NCI-H1092 treated with DMSO at 0.1 percent for 48 hours (cell line): ENCODE measurements around the gene ZNF581.

Experiments
- DNase-seq: peaks from one replicate; lab custom pipeline; 2025; lab: John Stamatoyannopoulos, UW

The ZNF581 gene

DNA sequence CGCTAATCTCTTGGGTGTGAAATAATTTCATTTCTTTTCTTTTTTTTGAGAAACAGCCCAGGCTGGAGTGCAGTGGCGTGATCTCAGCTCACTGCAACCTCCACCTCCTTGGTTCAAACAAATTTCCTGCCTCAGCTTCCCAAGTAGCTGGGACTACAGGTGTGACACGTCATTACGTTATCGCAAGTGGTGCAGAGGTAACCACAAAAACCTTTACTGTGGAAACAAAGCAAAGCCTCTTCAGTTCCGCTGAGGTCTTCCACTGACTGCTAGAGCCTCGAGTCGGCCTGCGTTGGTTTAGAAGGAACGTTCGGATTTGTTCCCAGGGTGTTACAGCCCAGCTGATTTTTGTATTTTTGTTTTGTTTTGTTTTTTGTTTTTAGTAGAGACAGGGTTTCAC is 17.1 kb upstream of the ZNF581 start:
- DNase-seq = no peak

DNA sequence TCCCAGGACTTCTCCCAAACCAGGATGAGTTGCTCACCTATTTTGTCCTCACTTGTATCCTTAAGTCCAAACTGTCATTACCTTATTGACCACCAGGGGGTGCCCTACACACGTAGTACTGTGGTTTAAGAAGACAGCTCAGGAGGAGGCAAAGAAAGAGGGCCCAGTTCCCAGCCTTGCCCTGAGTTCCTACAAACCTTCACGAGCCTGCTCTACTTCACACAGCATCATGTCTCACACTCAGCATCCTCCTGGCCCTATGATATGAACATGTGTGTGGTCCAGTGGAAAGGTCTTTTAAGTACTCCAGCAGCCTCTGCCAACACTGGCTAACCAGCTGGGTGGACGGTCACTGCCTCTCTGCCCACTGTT is 11.0 kb upstream of the ZNF581 start:
- DNase-seq = peak; percentile 81

DNA sequence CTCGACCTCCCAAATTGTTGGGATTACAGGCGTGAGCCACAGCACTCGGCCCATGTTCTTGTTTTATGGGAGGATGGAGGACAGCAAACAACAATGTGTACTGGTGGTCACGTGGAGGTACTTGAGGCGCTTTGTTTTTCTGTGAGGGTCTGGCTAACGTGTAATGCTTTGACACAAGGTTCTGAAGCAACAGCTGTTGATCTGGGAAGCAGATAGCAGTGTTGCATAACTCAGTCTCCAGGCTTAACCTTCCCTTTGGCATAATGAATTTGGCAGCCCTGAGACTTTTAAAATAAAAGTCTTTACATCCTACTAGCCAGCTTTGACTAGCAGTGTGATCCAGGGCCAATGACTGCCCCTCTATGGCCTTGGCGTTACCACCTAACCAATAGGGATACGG is 9.6 kb upstream of the ZNF581 start:
- DNase-seq = no peak

DNA sequence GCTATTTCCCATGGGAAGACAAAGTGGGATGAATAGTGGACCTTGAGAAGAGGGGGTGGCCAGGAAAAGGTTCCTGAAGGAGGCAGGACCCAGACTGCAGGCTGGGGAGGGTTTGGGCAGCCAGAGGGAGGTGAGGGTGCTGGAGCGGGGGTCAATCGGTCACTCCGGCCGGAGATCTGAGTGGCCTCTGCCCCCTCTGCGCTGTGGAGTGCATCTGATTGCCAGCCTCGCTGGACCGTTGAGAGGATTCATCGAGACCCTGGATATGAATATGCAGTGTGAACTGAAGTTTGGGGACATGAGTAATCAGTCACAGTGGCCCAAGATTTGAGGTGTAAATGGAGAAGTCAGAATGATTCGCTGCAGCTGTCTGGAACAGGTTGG is 8.1 kb upstream of the ZNF581 start:
- no peak for DNase-seq

DNA sequence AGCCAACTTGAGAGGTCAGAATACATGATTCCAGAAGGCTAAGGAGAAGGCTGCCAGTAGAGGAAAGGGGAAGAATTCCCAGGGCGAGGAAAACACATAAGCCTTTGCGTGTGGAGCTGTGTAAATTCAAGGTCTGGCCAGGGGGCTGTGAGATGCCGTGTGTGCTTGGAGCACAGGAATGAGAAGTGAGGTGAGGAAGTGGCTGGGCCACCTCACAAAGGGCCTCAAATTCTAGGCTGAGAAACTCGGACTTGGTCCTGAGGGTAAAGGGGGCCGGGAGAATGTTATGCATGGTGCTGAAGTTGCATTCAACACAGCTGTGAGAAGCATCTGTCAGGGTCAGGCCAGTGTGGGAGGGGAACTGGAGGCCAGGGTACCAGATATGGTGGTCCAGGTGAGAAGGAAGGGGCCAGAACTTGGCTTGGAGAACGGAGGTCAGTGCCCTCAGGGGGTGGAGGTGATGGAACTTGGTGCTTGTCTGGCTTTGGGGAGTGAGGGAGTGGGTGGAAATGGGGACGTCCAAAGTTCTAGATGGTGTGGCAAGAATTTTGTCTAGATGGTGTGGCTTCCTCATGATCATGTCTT is 7.5 kb upstream of the ZNF581 start:
- DNase-seq = no peak

DNA sequence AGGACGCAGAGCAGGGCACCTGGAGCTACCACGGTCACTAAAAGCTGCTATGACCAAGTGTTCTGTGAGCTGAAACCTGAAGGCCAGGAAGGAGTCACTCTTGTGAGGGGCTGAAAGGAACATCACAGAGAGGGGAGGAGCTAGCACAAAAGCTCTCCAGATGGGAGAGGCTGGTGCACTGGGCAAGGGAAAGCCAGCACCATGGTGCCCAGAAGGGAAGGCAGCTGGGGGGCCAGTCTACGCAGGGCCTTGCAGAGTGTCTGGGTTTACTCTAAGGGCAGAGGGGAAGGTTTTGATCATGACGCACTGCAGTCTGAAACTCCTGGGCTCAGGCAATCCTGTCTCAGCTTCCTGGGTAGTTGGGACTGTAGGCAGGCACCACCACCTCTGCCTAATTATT is 6.7 kb upstream of the ZNF581 start:
- no peak for DNase-seq

DNA sequence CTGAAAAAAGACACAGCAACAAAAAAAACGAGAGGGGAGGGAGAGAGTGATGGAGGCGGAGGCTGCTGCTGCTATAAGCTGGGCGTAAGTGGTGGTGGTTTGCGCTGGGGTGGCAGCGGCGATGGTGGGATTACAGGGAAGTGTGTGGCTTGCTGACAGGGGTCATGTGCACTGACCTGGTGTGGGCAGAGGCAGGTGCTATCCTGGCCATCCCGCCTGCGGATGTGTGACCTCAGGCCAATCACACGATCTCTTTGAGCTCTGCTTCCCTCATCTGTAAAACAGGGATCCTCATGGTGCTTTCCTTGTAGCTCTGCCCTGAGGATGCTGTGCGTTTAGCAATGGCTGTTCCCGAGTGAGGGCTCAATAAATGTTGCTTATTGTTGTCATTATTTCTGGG is 5.9 kb upstream of the ZNF581 start:
- DNase-seq = no peak

DNA sequence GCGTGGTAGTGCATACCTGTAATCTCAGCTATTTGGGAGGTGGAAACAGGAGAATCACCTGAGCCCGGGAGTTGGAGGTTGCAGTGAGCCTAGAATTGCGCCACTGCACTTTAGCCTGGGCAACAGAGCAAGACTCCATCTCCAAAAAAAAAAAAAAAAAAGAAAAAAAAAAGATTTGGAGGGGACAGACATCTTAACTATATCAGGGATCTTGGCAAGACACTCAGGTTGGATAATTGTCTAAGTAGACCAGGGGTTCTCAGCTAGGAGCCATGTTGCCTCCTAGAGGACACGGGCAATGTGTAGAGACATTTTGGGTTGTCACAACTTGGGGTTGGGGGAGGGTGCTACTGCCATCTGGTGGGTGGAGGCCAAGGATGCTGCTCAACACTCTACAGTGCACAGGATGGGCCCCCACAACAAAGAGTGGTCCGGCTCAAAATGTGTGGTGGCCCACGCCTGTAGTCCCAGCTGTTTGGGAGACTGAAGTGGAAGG is 4.5 kb upstream of the ZNF581 start:
- DNase-seq = no peak

DNA sequence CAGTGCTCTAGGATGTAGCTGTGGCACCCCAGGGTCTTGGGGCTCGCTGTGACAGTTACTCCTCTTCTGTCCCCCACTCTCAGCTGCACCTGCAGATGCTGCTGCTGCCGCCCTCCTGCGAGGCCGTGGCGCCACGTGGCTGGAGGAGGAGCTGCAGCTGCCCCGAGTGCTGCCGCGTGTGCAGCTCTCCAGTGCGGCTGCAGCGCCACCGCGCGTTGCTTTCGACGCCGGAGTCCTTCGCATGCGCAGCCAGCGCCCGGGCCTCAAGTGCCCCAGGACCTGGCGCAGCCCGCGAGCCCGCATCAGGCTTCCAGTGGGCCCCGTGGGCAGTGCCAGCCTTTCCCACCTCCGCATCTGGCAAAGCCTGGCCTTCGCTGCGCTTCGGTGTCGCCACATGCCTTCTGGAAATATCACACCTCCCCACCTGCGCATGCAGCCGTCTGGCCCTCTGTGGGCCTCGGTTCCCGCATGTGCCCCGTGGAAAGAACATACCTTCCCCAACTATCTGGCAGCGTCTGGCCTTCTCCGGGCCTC is 3.3 kb upstream of the ZNF581 start:
- DNase-seq = peak; percentile 42

DNA sequence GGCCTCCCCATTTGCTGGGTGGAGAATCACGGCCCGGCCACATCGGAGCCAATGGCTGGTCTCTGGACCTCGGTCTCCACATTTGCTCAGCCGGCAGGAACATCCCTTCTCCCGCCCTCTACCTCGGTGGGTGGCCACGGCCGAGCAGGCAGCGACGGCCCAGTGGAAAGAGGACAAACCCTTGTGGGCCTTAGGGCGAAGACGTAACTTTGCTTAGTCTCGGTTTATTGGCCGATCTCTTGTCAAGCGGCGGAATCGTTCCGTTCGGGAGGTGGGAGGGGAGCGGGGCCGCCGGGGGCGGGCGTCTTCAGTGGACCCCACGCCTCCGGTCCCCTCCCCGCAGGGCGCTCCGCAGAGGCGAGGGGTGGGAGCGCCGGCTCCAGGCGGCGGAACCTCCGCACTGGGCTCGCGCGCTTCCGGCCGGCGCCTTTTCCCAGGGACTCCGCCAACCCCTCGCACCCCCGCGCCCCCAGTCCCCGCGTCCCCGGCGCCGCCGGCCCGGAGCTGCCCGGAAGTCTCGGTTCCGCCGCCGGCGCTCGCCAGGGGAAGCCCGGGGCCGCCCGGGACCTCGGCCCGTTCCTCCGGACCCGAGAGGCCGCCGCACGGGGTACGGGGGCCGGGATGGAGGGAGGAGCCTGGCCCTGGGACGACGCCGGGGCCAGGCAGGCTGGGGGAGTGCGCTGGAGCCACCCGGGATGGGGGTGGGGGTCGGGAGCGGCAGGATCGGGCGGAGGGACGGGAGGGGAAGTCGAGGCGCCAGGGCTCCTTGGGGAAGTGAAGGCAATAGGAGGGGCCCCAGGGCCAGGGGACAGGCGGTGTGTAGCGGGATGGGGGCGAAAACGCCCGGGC is 2.6 kb upstream of the ZNF581 start, which contains the start of gene ZNF580:
TSS of gene ZNF580 (plus strand) at position 426 of the 849 bp plus-strand sequence. CDS start 1,507 bp downstream, outside the sequence.
- peak; percentile 55 for DNase-seq

DNA sequence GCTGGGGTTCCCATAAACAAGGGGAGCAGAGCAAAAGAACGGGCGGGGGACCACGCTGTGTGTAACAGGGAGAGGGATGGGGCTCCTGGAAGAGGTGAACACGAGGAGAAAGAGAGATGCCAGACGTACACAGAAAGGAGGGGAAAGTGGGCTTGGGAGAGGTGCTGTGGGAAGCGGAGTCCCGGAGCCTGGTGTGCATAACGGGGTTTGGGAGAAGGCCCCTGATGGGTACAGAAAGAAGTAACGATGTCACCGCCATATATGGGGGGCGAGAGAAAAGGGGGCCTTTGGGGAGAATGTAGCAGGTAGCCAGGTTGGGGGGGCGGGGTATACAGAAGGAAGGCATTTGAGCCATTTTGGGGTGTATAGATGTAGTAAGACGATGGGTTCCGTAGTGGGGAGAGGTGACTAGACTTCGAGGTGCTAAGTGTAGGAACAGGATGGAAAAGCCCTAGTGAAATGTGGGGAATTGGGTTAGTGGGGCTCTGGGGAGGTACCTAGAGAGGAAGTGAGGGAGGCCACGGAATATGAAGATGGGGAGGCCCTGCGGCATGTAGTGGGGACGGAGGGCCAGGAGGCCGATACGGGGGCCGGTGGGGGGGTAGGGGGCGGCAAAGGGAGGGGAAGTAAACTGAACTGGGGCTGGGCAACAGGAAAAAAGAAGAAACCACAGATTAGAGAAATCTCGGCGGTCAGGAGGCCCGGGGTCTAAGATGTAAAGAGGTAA is 1.9 kb upstream of the ZNF581 start:
- no peak for DNase-seq

DNA sequence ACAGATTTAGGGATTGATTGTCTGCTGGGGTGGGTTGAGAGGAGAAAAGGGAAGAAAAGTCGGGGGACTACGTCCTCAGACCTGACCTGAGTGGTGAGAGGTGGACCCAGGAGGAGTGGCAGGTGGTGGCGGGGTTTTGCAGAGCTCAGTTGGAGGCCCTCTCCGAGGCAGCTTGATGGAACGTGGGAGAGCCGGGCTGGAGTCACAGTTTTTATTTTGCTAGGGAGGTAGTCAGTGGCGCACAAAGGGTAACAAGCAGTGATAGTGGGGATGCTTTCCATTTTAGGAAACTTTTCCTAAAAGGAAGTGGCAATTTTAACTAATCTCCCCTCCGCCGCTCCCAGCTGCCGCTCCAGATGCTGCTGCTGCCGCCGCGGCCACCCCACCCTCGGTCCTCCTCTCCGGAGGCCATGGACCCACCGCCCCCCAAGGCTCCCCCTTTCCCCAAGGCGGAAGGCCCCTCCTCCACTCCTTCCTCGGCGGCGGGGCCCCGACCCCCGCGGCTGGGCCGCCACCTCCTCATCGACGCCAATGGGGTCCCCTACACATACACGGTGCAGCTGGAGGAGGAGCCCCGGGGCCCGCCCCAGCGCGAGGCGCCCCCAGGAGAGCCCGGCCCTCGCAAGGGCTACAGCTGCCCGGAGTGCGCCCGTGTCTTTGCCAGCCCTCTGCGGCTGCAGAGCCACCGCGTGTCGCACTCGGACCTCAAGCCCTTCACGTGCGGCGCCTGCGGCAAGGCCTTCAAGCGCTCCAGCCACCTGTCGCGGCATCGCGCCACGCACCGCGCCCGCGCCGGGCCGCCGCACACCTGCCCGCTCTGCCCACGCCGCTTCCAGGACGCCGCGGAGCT is 1.1 kb upstream of the ZNF581 start:
- no peak for DNase-seq

DNA sequence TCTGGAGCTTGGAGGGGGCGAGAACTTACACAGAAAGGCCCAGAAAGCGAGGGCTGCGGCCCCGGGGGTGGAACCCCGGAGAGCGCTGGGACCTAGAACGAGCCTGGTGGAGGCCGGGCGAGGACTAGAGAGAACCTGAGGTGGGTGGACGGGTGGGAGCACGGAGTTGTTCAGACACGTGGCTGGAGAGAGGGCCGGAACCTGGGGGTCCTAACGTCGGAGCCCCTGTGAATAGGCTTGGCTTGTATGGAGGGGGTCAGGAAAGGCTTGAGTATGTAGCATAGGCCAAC is 383 bp downstream of the ZNF581 start:
- DNase-seq = no peak

DNA sequence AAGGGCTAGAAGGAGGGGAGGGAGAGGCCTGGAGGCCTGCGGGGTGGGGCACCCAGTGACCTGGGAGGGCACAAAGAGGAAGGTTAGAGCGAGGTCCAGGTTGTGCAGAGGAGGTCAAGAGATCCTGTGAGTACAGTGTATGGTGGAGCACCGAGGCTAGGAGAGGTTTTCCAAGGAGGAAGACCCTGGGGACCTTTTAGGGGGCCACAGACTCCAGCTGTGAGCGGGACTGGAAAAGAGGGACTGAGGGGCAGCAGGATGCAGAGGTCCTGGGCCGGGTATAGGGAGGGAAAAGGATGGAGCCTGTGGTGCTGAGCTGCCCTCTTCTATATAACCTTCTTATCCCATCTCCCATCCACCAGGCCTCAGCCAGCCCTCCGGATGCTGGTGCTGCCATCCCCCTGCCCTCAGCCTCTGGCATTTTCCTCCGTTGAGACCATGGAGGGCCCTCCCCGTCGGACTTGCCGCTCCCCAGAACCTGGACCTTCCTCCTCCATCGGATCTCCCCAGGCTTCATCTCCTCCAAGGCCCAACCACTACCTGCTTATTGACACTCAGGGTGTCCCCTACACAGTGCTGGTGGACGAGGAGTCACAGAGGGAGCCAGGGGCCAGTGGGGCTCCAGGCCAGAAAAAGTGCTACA is 863 bp downstream of the ZNF581 start:
- DNase-seq = no peak

DNA sequence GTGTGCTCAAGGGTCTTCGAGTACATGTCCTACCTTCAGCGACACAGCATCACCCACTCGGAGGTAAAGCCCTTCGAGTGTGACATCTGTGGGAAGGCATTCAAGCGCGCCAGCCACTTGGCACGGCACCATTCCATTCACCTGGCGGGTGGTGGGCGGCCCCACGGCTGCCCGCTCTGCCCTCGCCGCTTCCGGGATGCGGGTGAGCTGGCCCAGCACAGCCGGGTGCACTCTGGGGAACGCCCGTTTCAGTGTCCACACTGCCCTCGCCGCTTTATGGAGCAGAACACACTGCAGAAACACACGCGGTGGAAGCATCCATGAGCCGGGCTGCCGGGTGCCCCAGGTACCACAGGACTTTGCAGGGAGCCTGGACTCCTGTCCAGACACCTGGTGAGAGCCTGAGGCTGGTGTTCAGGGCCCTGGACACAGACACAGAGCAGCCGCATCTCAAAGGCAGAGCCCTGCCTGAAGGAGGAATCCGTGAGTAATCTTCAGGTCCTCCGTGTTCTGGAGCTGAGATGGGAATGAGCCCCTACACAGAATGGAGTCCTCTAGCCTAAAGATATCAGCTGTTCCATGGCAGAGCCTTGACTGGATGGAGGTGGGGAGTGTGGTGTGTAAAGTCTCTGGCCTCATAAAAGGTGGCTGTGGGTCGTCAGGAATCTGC is 1.5 kb downstream of the ZNF581 start:
- no peak for DNase-seq

DNA sequence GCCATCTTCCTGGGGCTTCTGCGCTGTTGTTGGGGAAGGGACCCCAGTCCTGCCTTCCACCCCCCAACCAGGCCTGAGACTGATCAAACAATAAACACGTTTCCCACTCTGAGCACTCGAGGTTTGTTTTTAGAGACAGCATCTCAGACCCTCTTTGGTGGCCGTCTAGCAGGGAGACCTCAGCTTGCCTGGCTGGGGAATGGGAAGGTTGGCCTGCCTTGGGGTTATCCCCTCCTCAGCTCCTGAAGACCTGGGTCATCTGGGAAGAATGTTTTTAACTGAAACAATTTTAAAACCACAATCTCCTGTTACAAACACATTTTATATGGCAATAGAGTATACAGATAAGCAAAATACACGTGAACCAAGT is 2.0 kb downstream of the ZNF581 start:
- no peak for DNase-seq

DNA sequence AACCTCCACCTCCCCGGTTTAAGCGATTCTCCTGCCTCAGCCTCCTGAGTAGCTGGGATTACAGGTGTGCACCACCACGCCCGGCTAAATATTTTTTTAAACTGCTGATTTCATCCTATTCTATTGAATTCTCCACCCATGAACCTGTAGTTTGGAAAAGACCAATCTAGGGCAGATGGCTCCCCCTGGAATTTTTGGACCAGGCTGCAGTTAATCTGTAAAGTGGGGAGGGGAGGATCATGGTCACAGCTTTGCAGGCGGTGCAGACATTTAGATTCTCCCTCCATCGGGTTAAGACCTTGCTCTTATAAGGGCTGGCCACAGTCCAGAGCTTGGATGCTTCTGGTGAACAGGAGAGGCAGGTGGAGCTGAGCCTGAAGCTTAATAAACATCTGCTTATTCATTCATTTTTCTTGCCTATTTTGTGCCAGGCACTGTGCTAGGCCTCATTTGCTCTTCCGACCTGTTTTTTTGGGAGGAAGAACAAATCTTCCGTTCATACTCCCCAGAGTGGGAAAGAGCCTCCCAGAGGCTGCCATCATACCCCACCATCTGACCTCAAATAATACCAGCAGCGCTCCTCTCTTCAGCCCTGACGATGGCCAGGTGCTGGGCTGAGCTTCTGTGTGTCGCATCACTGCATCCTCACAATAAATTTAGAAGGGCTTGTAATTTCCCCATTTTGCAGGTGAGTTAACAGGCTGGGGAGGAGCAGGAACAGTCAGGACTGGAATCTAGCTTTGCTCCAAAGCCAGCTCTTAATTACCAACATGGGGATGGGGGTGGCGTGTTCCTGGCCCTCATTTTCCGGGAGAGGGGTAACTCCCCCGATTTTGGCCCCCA is 3.7 kb downstream of the ZNF581 start:
- DNase-seq = no peak

DNA sequence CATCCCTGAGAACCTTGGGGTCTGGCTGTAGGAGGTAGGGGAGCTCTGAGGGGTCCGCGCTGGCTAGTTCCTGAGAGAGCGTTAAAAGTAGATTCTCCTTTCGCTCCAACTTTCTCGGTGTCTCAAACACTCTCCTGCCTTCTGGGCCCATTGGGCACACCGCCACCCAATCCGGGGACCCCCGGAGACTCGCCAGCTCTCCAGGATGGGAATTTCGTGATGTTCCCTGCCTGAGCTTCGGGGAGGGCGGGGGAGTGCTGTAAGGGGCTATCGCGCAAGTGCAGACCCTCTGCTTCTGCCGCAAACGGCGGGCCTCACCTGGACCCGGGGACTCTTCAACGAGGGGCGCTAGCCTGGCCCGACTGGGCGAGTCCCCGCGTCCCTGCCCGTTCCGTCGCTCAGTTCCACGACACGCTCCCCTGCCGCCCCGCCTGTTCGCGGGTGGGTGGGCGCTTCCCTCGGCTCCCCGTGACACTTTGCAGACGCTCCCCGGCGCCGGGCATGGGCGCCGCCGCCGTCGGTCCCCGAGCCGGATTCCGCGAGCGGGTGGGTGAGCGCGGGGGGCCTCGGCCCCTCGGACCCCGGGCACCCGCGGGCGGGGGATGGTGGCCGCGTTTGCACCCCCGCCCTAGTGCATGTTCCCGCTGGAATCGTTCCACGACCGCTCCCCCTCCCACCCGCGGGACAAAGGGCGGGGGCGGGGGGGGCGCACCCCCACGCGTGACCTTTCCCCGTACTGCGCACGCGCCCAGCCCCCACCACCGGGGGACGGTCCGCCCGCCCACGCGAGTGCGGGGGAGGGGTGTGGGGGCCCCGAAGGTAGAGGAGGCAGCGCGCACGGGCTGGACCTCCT is 4.5 kb downstream of the ZNF581 start, which contains the start of gene CCDC106:
TSS of gene CCDC106 (plus strand) at position 481 of the 853 bp plus-strand sequence. CDS start 835 bp downstream, outside the sequence.
- peak; percentile 60 for DNase-seq
